ENCODE results near the gene VAT1L.

VAT1L gene

DNA sequence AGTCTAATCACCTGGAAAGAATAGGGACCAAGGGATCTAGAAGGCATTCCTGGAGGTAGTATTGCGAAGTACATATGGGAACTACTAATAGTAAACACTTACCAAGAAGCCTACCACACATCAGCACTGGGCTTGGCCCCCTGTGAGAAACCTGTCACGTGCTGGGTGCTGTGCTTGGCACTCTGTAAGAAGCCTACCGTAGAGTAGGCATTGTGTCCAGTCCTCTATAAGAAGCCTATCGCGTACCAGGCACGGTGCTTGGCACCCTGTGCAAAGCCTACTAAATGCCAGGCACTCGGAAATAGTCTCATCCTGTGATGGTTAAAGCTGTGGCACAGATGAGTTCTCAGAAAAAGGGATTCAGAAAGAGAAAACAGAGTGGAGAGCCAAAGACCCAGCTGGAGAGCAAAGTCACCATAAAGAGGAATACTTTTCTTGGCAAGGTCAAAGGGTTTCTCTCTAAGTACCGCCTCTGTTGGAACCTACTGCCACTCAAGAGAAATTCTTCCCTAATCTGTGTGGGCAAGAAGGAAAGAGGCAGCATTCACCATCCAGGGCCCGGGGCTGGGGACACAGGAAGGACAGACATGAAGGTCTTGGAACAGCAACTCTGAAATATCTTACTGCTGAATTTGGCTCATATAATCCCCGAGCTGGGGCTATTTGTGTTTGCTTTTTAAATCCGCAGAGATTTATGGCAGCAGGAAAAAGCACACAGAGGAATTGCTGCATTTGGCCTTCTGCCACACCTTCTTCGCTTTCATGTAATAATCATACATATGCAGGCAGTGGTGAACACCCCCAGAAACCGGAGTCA, 81.8 kb downstream of the VAT1L start:
- no peaks in the 10 kb centered on the region for H3K27me3 ChIP-seq (ENCODE audit: insufficient read depth, low read length)
- no peak overlapping the region for H3K4me3 ChIP-seq (ENCODE audit: low read depth, low read length)
- no peak overlapping the region for H2AFZ ChIP-seq (ENCODE audit: low read length, unreplicated experiment)
- H3K4me1 ChIP-seq (ENCODE audit: control insufficient read depth, insufficient read depth, low read length, unreplicated experiment) = no peaks in the 10 kb centered on the region
- H3K79me2 ChIP-seq (ENCODE audit: control insufficient read depth, insufficient read depth, low read length, unreplicated experiment) = no peaks in the 10 kb centered on the region
- H3K27ac ChIP-seq (ENCODE audit: low read depth, low read length) = no peak overlapping the region
- H3K36me3 ChIP-seq (ENCODE audit: insufficient read depth, low read length) = no peaks in the 10 kb centered on the region

GRCh38 chr16:77871932-77872331, 83.6 kb downstream of the VAT1L start:
- no peaks in the 10 kb centered on the region for H3K27me3 ChIP-seq (ENCODE audit: insufficient read depth, low read length)
- H3K4me1 ChIP-seq (ENCODE audit: control insufficient read depth, insufficient read depth, low read length, unreplicated experiment) = no peaks in the 10 kb centered on the region
- H3K36me3 ChIP-seq (ENCODE audit: insufficient read depth, low read length) = no peaks in the 10 kb centered on the region
- H3K4me3 ChIP-seq (ENCODE audit: low read depth, low read length) = no peak overlapping the region
- no peak overlapping the region for H3K27ac ChIP-seq (ENCODE audit: low read depth, low read length)
- H2AFZ ChIP-seq (ENCODE audit: low read length, unreplicated experiment) = no peak overlapping the region
- no peaks in the 10 kb centered on the region for H3K79me2 ChIP-seq (ENCODE audit: control insufficient read depth, insufficient read depth, low read length, unreplicated experiment)

GRCh38 chr16:77873066-77873465, 84.7 kb downstream of the VAT1L start:
- H3K27ac ChIP-seq (ENCODE audit: low read depth, low read length) = no peak overlapping the region
- H3K27me3 ChIP-seq (ENCODE audit: insufficient read depth, low read length) = no peaks in the 10 kb centered on the region
- H3K36me3 ChIP-seq (ENCODE audit: insufficient read depth, low read length) = no peaks in the 10 kb centered on the region
- H3K4me1 ChIP-seq (ENCODE audit: control insufficient read depth, insufficient read depth, low read length, unreplicated experiment) = peaks cover 3% of the 10 kb centered on the region
- no peak overlapping the region for H2AFZ ChIP-seq (ENCODE audit: low read length, unreplicated experiment)
- no peak overlapping the region for H3K4me3 ChIP-seq (ENCODE audit: low read depth, low read length)
- no peaks in the 10 kb centered on the region for H3K79me2 ChIP-seq (ENCODE audit: control insufficient read depth, insufficient read depth, low read length, unreplicated experiment)

DNA sequence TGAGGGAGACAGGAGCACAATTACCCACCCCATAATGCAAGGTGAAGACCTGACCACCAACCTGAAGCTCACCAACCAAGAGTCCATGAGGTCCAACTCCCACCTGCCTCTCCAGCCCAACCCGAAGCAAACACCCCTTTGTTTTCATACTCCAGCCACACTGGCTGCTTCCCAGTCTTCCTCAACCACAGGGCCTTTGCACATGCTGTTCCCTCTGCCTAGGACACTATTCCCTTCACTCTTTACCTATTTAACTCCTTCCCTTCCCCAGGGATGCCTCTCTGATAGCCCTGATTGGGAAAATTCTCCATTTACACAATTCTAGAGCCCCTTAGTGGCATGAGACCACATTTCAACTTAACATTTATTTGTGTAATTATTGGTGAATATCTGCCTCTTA, 86.0 kb downstream of the VAT1L start:
- Histone ChIP-seq H2AFZ (ENCODE audit: low read length, unreplicated experiment) (no peak overlapping the region), H3K36me3 (ENCODE audit: insufficient read depth, low read length) (no peaks in the 10 kb centered on the region), H3K79me2 (ENCODE audit: control insufficient read depth, insufficient read depth, low read length, unreplicated experiment) (no peaks in the 10 kb centered on the region), H3K27me3 (ENCODE audit: insufficient read depth, low read length) (no peaks in the 10 kb centered on the region), H3K4me3 (ENCODE audit: low read depth, low read length) (no peak overlapping the region), H3K27ac (ENCODE audit: low read depth, low read length) (no peak overlapping the region), H3K4me1 (ENCODE audit: control insufficient read depth, insufficient read depth, low read length, unreplicated experiment) (peaks cover 5% of the 10 kb centered on the region)

DNA sequence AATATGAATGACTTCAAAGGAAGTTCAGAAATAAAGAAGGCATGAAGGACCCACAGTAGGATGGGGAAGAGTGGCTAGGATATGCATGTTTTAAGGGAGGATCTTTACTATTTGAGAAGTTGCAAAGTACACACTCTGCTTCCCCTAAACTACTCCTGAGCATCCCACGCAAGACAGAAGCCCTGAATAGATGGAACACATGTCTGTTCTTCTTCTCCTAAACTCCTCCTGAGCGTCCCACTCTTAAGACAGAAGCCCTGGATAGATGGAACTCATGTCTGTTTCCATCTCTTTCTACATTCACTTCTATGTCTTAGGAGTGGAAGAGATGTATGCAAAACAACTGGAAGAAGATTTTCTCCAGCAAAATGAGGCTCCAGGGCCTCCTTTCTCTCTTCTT, 88.4 kb downstream of the VAT1L start:
- H3K27me3 ChIP-seq (ENCODE audit: insufficient read depth, low read length) = no peaks in the 10 kb centered on the region
- H3K27ac ChIP-seq (ENCODE audit: low read depth, low read length) = no peak overlapping the region

GRCh38 chr16:77877712-77878347, 89.5 kb downstream of the VAT1L start:
- H3K36me3 ChIP-seq (ENCODE audit: insufficient read depth, low read length) = no peaks in the 10 kb centered on the region

More for the DNA sequence above, 88.4 kb downstream of the VAT1L start:
- Histone ChIP-seq H3K79me2 (ENCODE audit: control insufficient read depth, insufficient read depth, low read length, unreplicated experiment) (no peaks in the 10 kb centered on the region), H3K4me3 (ENCODE audit: low read depth, low read length) (no peak overlapping the region), H3K36me3 (ENCODE audit: insufficient read depth, low read length) (no peaks in the 10 kb centered on the region), H3K4me1 (ENCODE audit: control insufficient read depth, insufficient read depth, low read length, unreplicated experiment) (peaks cover 5% of the 10 kb centered on the region), H2AFZ (ENCODE audit: low read length, unreplicated experiment) (no peak overlapping the region)

DNA sequence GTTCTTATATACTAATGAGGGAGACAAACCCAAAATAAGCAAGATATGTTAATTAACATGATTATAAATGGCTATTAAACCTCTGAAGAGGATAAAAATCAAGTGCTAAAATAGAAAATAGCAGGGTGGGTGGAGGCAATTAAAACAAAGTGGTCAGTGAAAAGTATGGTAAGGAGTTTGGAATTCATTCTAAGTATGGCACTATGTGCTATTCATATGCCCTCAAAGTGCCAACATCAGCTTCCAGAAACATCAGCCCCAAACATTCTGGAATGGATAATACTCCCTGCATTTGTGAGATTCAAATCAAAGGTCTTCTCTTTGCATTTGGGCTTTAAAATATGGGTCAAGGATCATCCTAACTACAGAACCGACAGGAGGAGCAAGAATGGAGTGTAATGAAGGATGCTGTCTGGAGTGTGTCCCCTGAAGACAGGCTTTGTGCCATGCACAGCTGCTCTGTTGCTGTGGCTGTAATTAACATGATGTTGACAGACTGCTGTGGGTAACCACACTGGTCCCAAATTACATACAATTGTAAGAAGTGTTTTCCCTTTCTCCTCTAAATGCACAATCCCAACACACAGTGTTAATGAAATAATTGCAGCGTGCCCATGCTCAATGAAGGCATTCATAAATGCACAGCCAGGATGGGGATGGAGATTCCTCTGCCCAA, 93.1 kb downstream of the VAT1L start:
- no peak overlapping the region for H2AFZ ChIP-seq (ENCODE audit: low read length, unreplicated experiment)
- no peak overlapping the region for H3K4me3 ChIP-seq (ENCODE audit: low read depth, low read length)
- H3K27ac ChIP-seq (ENCODE audit: low read depth, low read length) = no peak overlapping the region
- no peaks in the 10 kb centered on the region for H3K79me2 ChIP-seq (ENCODE audit: control insufficient read depth, insufficient read depth, low read length, unreplicated experiment)
- H3K27me3 ChIP-seq (ENCODE audit: insufficient read depth, low read length) = no peaks in the 10 kb centered on the region; the same call in 1 of the 2 replicates
- H3K4me1 ChIP-seq (ENCODE audit: control insufficient read depth, insufficient read depth, low read length, unreplicated experiment) = peaks cover 5% of the 10 kb centered on the region
- no peaks in the 10 kb centered on the region for H3K36me3 ChIP-seq (ENCODE audit: insufficient read depth, low read length)

More at GRCh38 chr16:77877712-77878347, 89.5 kb downstream of the VAT1L start:
- H3K4me1 ChIP-seq (ENCODE audit: control insufficient read depth, insufficient read depth, low read length, unreplicated experiment) = peaks cover 5% of the 10 kb centered on the region
- no peak overlapping the region for H3K27ac ChIP-seq (ENCODE audit: low read depth, low read length)
- H3K4me3 ChIP-seq (ENCODE audit: low read depth, low read length) = no peak overlapping the region
- H3K27me3 ChIP-seq (ENCODE audit: insufficient read depth, low read length) = no peaks in the 10 kb centered on the region
- no peak overlapping the region for H2AFZ ChIP-seq (ENCODE audit: low read length, unreplicated experiment)
- H3K79me2 ChIP-seq (ENCODE audit: control insufficient read depth, insufficient read depth, low read length, unreplicated experiment) = no peaks in the 10 kb centered on the region

- Histone ChIP-seq H3K27me3 (ENCODE audit: insufficient read depth, low read length) (no peaks in the 10 kb centered on the region; the same call in 1 of the 2 replicates), H3K4me1 (ENCODE audit: control insufficient read depth, insufficient read depth, low read length, unreplicated experiment) (peaks cover 5% of the 10 kb centered on the region), H3K36me3 (ENCODE audit: insufficient read depth, low read length) (no peaks in the 10 kb centered on the region), H3K79me2 (ENCODE audit: control insufficient read depth, insufficient read depth, low read length, unreplicated experiment) (no peaks in the 10 kb centered on the region), H3K4me3 (ENCODE audit: low read depth, low read length) (no peak overlapping the region), H3K27ac (ENCODE audit: low read depth, low read length) (no peak overlapping the region), H2AFZ (ENCODE audit: low read length, unreplicated experiment) (no peak overlapping the region)
Measured at GRCh38 chr16:77882358-77882757, 94.0 kb downstream of the VAT1L start.

GRCh38 chr16:77885571-77886295, 97.4 kb downstream of the VAT1L start:
- H3K36me3 ChIP-seq (ENCODE audit: insufficient read depth, low read length) = no peaks in the 10 kb centered on the region
- H3K4me1 ChIP-seq (ENCODE audit: control insufficient read depth, insufficient read depth, low read length, unreplicated experiment) = no peaks in the 10 kb centered on the region
- peaks cover 7% of the 10 kb centered on the region; the same call in 1 of the 2 replicates for H3K27me3 ChIP-seq (ENCODE audit: insufficient read depth, low read length)
- no peak overlapping the region for H2AFZ ChIP-seq (ENCODE audit: low read length, unreplicated experiment)
- no peak overlapping the region for H3K27ac ChIP-seq (ENCODE audit: low read depth, low read length)
- H3K79me2 ChIP-seq (ENCODE audit: control insufficient read depth, insufficient read depth, low read length, unreplicated experiment) = no peaks in the 10 kb centered on the region
- no peak overlapping the region for H3K4me3 ChIP-seq (ENCODE audit: low read depth, low read length)

DNA sequence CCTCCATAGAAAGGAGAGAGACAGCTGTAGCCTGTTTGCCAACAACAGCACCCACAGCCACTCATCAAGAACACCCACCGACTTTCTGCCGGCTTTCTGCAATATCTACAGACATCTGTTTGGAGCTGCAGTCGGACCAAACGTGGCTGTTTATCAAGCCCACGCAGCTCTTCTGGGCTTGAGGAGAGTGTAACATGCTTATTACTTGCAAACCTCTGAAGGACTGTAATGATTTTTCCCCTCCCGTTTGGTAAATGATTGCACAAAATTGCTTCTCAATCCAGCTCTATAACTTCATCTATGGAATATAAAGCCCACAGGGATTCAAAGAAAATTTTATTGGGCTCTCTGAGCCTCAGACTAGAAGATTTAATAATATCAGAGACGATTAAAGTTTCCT, 100.5 kb downstream of the VAT1L start:
- Histone ChIP-seq H3K4me3 (ENCODE audit: low read depth, low read length) (no peak overlapping the region), H3K4me1 (ENCODE audit: control insufficient read depth, insufficient read depth, low read length, unreplicated experiment) (no peaks in the 10 kb centered on the region), H3K27ac (ENCODE audit: low read depth, low read length) (no peak overlapping the region), H3K27me3 (ENCODE audit: insufficient read depth, low read length) (0 out of 2 replicates have a peak, but pooled peaks cover 7% of the 10 kb centered on the region), H3K36me3 (ENCODE audit: insufficient read depth, low read length) (no peaks in the 10 kb centered on the region), H2AFZ (ENCODE audit: low read length, unreplicated experiment) (no peak overlapping the region), H3K79me2 (ENCODE audit: control insufficient read depth, insufficient read depth, low read length, unreplicated experiment) (no peaks in the 10 kb centered on the region)
